HG03575 (cell line): ENCODE measurements around the gene CEP120.
"Not testable (repeated sequence)": the region's sequence is repeated elsewhere in the genome, so short reads cannot be mapped to it uniquely, and the experiment has no call there.

Experiments used
- ATAC-seq: cut with Tn5 transposase; IDR thresholded peaks from one replicate; pipeline ENCODE4 v1.9.1; 2021; ENCODE audit not compliant: unreplicated experiment, insufficient number of reproducible peaks, low FRiP score; ENCODE audit errors: extremely low read depth

The CEP120 gene

GRCh38 chr5:123423278-123424149, at the start of gene CEP120:
CEP120 (minus strand) TSS chr5:123423403; CDS start chr5:123422998, 405 bp downstream.
- ATAC-seq: peak; percentile 98

- no peak for ATAC-seq
These were observed 49.1 kb upstream of the CEP120 start for GRCh38 chr5:123472150-123472924.

- ATAC-seq: no peak
These were observed 48.2 kb upstream of the CEP120 start for GRCh38 chr5:123471385-123471784.

- not testable (repeated sequence) for ATAC-seq
These were observed 43.6 kb upstream of the CEP120 start for GRCh38 chr5:123466839-123467238.

GRCh38 chr5:123460296-123460729, 37.1 kb upstream of the CEP120 start:
- no peak for ATAC-seq

- not testable (repeated sequence) for ATAC-seq
These were observed 35.8 kb upstream of the CEP120 start for GRCh38 chr5:123458994-123459393.

GRCh38 chr5:123456242-123456641, 33.0 kb upstream of the CEP120 start:
- no peak for ATAC-seq

- peak; percentile 86 for ATAC-seq
These were observed 32.4 kb upstream of the CEP120 start for GRCh38 chr5:123455640-123456039.

- ATAC-seq: no peak
These were observed 31.9 kb upstream of the CEP120 start for GRCh38 chr5:123455095-123455494.

GRCh38 chr5:123454259-123454911, 31.2 kb upstream of the CEP120 start:
- no peak for ATAC-seq

GRCh38 chr5:123452401-123452800, 29.2 kb upstream of the CEP120 start:
- no peak for ATAC-seq

GRCh38 chr5:123451047-123451446, 27.8 kb upstream of the CEP120 start:
- ATAC-seq: no peak

- no peak for ATAC-seq
These were observed 27.4 kb upstream of the CEP120 start for GRCh38 chr5:123450640-123451039.

- no peak for ATAC-seq
These were observed 26.9 kb upstream of the CEP120 start for GRCh38 chr5:123450114-123450513.

GRCh38 chr5:123449424-123449974, 26.3 kb upstream of the CEP120 start:
- ATAC-seq: no peak

- ATAC-seq: no peak
These were observed 25.5 kb upstream of the CEP120 start for GRCh38 chr5:123448743-123449142.

- ATAC-seq: peak; percentile 90
These were observed 24.9 kb upstream of the CEP120 start for GRCh38 chr5:123448017-123448617.

GRCh38 chr5:123444016-123444415, 20.8 kb upstream of the CEP120 start:
- no peak for ATAC-seq

- ATAC-seq: no peak
These were observed 18.2 kb upstream of the CEP120 start for GRCh38 chr5:123441408-123441807.
